Esophagus squamous epithelium (tissue), 4 donors: ENCODE results near the gene POLR1G.

ENCODE experiments used
- CTCF ChIP-seq, 6 experiments: fragments of 450-650 bp in 4 of 6; fragments of 200-600 bp in 2 of 6; sonication (generic) in 2 of 6; IDR thresholded peaks; one replicate each; pipeline ENCODE4 v1.5.1; 2016 to 2019; ENCODE audit warnings: antibody characterized with exemption in 6 of 6, mild to moderate bottlenecking in 4 of 6, moderate library complexity in 4 of 6
- POLR2A ChIP-seq, 4 donors: fragments of 450-650 bp; IDR thresholded peaks; one replicate each; pipeline ENCODE4 v1.6.1; 2017; ENCODE audit warnings: antibody characterized with exemption in 4 of 4, mild to moderate bottlenecking in 4 of 4, moderate library complexity in 3 of 4

- TF ChIP-seq CTCF (IDR thresholded peaks at IDR 0.05) (no peak), POLR2A (IDR thresholded peaks at IDR 0.05) (no peak)
Measured at GRCh38 chr19:45405435-45406225, 814 bp upstream of the POLR1G start.
